Hypothalamus (tissue), 51 donors: ENCODE data around the gene MYL10.
"Not testable (repeated sequence)": the region's sequence is repeated elsewhere in the genome, so short reads cannot be mapped to it uniquely, and the experiment has no call there.

Experiments
- DNase-seq, 51 donors: peaks; one replicate each; lab custom pipeline; 2025; lab: John Stamatoyannopoulos, UW

Gene MYL10

GRCh38 chr7:101620991-101621390, 8.1 kb downstream of the MYL10 start:
- DNase-seq = no peak

GRCh38 chr7:101620395-101620794, 8.7 kb downstream of the MYL10 start:
- DNase-seq = no peak

- DNase-seq = no peak
These were observed 10.2 kb downstream of the MYL10 start for GRCh38 chr7:101618916-101619315.

DNA sequence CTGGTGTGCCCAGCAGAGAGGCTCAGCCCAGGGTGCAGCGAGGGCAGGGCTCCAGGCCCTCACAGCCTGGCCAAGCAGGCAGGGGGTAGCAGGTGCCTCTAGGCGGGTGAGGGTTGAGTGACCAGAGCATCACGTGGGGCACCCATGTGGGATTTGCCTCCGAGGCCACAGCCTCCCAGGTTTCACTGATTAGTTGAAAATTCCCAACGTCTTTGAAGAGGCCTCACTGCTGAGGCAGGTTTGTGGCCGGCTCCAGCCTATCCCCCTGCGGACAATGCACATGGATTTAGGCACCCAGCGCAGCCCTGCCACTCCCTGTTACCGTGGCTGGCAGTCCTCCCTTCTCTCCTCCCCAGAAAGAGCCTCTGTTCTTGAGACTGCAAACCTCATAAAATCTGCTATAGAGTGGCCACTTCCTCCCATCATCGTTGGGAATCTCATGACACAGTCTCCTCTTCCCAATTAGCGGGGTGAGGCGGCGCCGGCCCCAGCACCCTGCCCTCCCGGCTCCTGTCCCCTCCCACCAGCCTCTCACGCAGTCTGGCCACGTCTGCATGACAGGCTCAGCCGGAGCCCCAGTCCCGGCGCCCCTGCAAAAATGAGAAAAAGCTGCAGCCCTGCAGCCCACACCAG, 10.8 kb downstream of the MYL10 start:
- DNase-seq = no peak

DNA sequence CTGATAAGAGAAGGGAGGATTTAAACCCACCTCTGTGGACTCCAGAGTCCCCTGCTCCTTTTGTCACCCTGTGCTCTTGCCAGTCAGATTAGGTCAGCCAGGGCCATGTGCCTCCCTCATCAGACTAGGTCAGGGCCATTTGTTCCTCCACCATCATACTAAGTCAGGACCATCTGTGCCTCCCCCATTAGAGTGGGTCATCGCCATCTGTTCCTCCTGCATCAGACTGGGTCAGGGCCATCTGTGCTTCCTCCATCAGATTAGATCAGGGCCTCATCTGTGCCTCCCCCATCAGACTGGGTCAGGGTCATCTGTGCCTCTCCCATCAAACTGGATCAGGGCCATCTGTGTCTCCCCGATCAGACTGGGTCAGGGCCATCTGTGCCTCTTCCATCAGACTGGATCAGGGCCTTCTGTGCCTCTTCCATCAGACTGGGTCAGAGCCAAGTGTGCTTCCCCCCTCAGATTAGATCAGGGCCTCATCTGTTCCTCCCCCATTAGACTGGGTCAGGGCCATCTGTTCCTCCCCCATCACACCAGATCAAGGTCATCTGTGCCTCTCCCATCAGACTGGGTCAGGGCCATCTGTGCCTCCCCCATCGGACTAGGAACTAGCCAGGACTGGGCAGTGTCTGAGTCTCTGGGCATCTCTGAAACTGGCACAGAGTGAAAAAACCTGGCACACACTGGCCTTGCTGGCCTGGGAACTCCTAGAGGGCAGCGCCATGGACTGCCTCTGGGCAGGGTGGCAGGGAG, 11.5 kb downstream of the MYL10 start:
- no peak for DNase-seq

DNA sequence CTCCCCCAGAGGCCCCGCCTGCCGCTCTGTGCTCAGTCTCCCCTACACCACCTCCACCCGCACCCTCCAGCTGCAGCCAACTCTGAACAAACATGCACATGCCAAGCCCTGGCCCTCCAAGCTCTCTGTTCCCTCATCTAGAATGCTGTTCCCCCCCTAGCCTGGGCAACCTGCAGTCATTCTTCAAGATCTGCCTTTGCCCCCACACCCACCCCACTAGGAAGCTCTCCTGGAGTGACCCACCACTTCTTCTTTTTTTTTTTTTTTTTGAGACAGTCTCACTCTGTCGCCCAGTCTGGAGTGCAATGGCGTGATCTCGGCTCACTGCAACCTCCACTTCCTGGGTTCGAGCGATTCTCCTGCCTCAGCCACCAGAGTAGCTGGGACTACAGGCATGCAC, 13.7 kb downstream of the MYL10 start:
- no peak for DNase-seq

- no peak for DNase-seq
These were observed 14.2 kb downstream of the MYL10 start for GRCh38 chr7:101614939-101615302.

GRCh38 chr7:101614098-101614938, 14.8 kb downstream of the MYL10 start:
- no peak for DNase-seq

GRCh38 chr7:101612885-101613515, 16.1 kb downstream of the MYL10 start:
- DNase-seq = no peak

DNA sequence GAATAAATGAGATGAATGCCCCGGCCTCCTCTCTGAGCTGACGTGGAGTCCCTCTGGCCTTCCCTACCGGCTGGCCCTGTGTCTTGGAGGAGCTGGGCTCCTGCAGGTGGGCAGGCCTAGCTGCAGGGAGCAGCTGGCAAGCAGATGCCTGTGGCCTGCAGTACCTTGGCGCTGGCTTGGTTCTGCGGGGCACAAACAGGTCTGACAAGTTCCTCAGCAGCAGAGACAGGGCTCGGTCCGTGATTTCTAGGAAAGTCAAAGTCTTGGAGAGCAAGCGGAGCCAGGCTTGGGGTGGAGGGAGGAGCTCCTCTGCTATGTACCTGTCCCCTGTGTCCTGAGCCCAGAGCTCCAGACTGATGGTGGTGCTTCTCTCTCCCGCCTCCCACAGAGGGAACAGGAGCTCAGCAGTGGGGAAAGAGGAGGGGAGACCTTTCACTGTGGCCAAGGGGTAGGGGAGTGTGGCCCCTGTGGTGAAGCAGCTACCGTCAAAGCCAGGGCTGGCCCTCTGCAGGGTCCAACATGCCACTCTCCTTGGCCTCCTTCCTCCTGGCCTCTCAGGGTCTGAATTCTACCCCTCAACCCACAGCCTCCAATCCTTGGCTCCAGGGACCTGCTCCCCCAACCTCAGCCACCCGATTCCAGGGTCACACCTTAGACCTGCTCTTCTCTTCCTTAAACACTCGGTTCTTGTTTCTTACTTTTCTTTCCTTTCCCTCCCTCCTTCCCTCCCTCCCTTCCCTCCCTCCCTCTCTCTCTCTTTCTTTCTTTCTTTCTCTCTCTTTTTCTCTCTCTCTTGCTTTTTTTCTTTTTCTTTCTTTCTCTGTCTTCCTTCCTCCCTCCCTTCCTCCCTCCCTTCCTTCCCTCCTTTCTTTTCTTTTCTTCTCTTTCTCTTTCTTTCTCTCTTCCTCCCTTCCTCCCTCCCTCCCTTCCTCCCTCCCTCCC, 20.1 kb downstream of the MYL10 start:
- DNase-seq = no peak

DNA sequence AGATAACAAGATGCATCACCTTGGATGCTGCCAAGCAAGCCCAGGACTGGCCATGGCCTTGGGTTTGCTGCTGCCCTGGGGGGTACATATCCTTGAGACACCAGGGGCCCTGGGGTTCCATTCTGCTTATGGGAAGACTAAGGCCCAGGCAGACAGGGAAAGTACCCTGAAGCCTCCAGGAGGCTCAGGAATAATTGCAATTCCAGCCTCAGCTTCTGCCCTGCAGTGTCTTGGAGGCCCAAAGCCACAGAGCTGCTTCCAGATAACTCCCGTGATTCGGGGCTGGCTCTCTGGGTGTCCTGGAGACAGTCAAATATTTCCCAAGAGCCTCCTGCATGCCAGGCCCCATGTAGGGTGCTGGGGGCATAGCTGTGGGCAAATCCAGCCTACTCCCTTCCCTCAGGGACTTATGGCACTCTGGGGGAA, 22.6 kb downstream of the MYL10 start:
- DNase-seq = no peak

DNA sequence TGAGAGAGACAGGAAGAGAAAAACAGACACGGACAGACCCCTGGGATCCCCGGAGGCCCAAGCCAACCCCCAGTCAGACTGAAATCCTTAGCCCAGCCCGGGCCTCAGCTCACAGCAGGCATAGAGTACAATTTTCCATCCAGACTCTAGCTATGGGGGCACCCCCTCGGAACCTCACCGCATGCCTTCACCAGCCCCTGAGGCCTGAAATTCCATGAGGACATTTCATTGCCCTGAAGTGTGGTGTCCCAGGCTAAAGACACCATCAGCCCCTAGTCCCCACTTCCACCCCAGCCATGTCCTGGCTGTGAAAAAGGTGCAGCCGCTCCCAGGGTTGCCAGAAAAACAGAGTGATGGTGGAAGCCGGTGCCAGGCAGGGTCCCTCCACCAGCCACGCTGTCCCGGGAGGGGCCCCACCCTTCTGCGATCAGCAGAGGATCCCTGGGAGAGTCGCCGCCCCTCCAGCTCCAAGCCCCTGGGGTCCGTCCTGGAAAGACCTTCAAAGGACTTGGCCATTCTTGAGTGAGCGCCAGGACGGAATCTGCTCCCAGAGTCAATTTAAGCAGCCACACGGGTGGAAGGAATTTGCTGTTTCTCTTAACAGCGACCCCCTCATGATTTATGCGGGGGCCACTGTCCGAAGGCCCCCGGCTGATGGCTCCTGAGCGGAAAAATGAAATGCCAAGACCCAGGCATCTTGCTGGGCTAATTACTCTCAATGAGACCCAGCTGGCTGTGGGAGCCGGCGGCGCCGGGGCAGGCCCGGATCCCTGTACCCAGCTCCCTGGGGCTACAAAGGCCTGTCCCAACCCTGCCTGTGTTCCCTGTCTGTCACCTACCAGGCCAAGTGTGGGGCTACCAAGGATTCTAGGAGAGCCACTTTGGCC, 23.2 kb downstream of the MYL10 start:
- DNase-seq = no peak

GRCh38 chr7:101604934-101605332, 24.2 kb downstream of the MYL10 start:
- DNase-seq = not testable (repeated sequence)

DNA sequence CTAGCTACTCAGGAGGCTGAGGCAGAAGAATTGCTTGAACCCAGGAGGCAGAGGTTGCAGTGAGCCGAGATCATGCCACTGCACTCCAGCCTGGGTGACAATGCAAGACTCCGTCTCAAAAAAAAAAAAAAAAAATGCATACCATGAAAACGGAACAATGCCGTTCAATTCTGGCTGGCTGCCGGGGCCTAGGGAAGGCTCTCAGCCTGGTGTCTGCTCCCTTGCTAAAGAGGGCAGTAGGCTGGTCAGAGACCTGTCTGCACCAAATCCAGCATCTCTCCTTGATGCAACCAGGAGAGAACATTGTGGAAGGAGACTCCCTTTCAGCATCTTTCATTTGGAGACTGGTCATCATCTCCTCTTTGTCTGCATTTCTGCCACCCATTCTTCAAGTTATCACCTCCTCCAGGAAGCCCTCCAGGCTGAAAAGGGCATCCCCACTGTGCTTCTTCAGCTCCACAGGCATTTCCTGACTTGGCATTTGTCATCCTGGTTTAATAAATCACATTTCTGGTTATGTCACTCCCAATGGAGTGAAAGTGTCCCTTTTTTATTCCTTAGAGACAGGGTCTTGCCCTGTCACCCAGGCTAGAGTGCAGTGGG, 24.7 kb downstream of the MYL10 start:
- DNase-seq = no peak

- peak in 44 of 51 donors; percentile 2 to 74 (median 40) for DNase-seq
These were observed 26.4 kb downstream of the MYL10 start for GRCh38 chr7:101602484-101603241.

- no peak for DNase-seq
These were observed 27.0 kb downstream of the MYL10 start for GRCh38 chr7:101602082-101602481.

GRCh38 chr7:101599787-101600186, 29.3 kb downstream of the MYL10 start:
- DNase-seq = no peak
